Myometrial cell (primary cell): ENCODE measurements around the gene CFAP97. TPM values are rescaled to one million over a fixed set of nuclear protein-coding genes. Genes with fewer than 3 reads are reported as not detected.

Experiments
- total RNA-seq: library from RNA; depleted of rRNA; stranded (reverse); fragments of >200 nt; gene quantifications from 2 replicates; pipeline ENCODE4 v1.2.3, GENCODE V29; 2015

Gene CFAP97
- 22.8 and 30.1 TPM in 2 replicates for total RNA-seq

GRCh38 chr4:185203486-185204237 is at the start of gene CFAP97:
CFAP97 (minus strand) TSS chr4:185204000; CDS start chr4:185191196, 12,804 bp downstream.

GRCh38 chr4:185209031-185209851 is 5.4 kb upstream of the CFAP97 start, which contains the start of gene SNX25:
SNX25 (plus strand) TSS chr4:185209598; CDS start chr4:185209827, 229 bp downstream.

GRCh38 chr4:185142912-185143600 is 60.7 kb downstream of the CFAP97 start, which contains the start of gene SLC25A4:
SLC25A4 (plus strand) TSS chr4:185143266; CDS start chr4:185143373, 107 bp downstream.

Other genes with a start within 250 kb of the CFAP97 start
- gene HELT, start 185.5 kb downstream of the CFAP97 start, total RNA-seq, result not detected in 2 replicates
- 7.8 and 10.8 TPM in 2 replicates for gene SLC25A4, start 60.7 kb downstream of the CFAP97 start, total RNA-seq
- gene SNX25, start 5.6 kb upstream of the CFAP97 start, total RNA-seq, result 14.4 and 14.7 TPM in 2 replicates
- 0.18 TPM in 1 of 2 replicates, not detected in the other for gene LRP2BP, start 191.9 kb upstream of the CFAP97 start, total RNA-seq
- 0.53 TPM in 1 of 2 replicates, not detected in the other for gene ANKRD37, start 192.8 kb upstream of the CFAP97 start, total RNA-seq
- 39.5 and 41.1 TPM in 2 replicates for gene UFSP2, start 222.0 kb upstream of the CFAP97 start, total RNA-seq